ENCODE data around the gene INCENP. TPM values are rescaled to one million over a fixed set of nuclear protein-coding genes. Genes with fewer than 3 reads are reported as not detected.
"Not testable (repeated sequence)": the region's sequence is repeated elsewhere in the genome, so short reads cannot be mapped to it uniquely, and the experiment has no call there.

INCENP gene
- 52.9 and 102 TPM in 2 replicates for total RNA-seq (2014; rRNA removed; shearing (Covaris generic))

GRCh38 chr11:62123669-62124185, at the start of gene INCENP:
Gene INCENP, plus strand, starts transcription at chr11:62124011. Its CDS starts 4,151 bp downstream, at chr11:62128162.
- H3K4me3 ChIP-seq: peak within 1 kb of the TSS; percentile 73
- H3K27ac ChIP-seq: peak within 1 kb of the TSS; percentile 85
- H3K9me3 ChIP-seq (replicated peaks): no peaks in the 10 kb centered on the region; the same call in 1 of the 2 replicates
- peaks cover 42% of the 10 kb centered on the region for H3K36me3 ChIP-seq
- peak; percentile 99 to 100 for DNase-seq (ENCODE audit: low read depth in 1 of 2, low spot score in 2 of 2)
- H3K4me1 ChIP-seq (replicated peaks): peaks cover 18% of the 10 kb centered on the region
- H3K27me3 ChIP-seq (replicated peaks): no peaks in the 10 kb centered on the region

- no peak overlapping the region for H3K27ac ChIP-seq
- H3K4me3 ChIP-seq: no peak overlapping the region
- no peaks in the 10 kb centered on the region for H3K36me3 ChIP-seq
- no peaks in the 10 kb centered on the region for H3K27me3 ChIP-seq (replicated peaks)
- H3K4me1 ChIP-seq (replicated peaks): no peaks in the 10 kb centered on the region
- no peak for DNase-seq (ENCODE audit: low read depth in 1 of 2, low spot score in 2 of 2)
- H3K9me3 ChIP-seq (replicated peaks): no peaks in the 10 kb centered on the region
Observed at GRCh38 chr11:62075438-62075837, 48.4 kb upstream of the INCENP start.

GRCh38 chr11:62077132-62077531, 46.7 kb upstream of the INCENP start:
- H3K27me3 ChIP-seq (replicated peaks): no peaks in the 10 kb centered on the region
- H3K36me3 ChIP-seq: no peaks in the 10 kb centered on the region
- no peak overlapping the region for H3K27ac ChIP-seq
- H3K4me3 ChIP-seq: no peak overlapping the region
- no peak for DNase-seq (ENCODE audit: low read depth in 1 of 2, low spot score in 2 of 2)
- no peaks in the 10 kb centered on the region for H3K9me3 ChIP-seq (replicated peaks)
- H3K4me1 ChIP-seq (replicated peaks): no peaks in the 10 kb centered on the region

GRCh38 chr11:62081378-62082291, 42.2 kb upstream of the INCENP start:
- H3K36me3 ChIP-seq: no peaks in the 10 kb centered on the region
- no peak overlapping the region for H3K4me3 ChIP-seq
- no peaks in the 10 kb centered on the region for H3K9me3 ChIP-seq (replicated peaks)
- no peaks in the 10 kb centered on the region for H3K27me3 ChIP-seq (replicated peaks)
- no peaks in the 10 kb centered on the region for H3K4me1 ChIP-seq (replicated peaks)
- no peak overlapping the region for H3K27ac ChIP-seq
- DNase-seq (ENCODE audit: low read depth in 1 of 2, low spot score in 2 of 2): peak; percentile 62 to 78

GRCh38 chr11:62082292-62082657, 41.5 kb upstream of the INCENP start:
- Histone ChIP-seq H3K4me1 (replicated peaks) (no peaks in the 10 kb centered on the region), H3K4me3 (no peak overlapping the region), H3K9me3 (replicated peaks) (no peaks in the 10 kb centered on the region), H3K27me3 (replicated peaks) (no peaks in the 10 kb centered on the region), H3K36me3 (no peaks in the 10 kb centered on the region), H3K27ac (no peak overlapping the region)
- DNase-seq (ENCODE audit: low read depth in 1 of 2, low spot score in 2 of 2): no peak

- not testable (repeated sequence) for H3K4me3 ChIP-seq; H3K4me1 ChIP-seq (replicated peaks); H3K27ac ChIP-seq; H3K36me3 ChIP-seq; DNase-seq (ENCODE audit: low read depth in 1 of 2, low spot score in 2 of 2); H3K27me3 ChIP-seq (replicated peaks); H3K9me3 ChIP-seq (replicated peaks)
Observed at GRCh38 chr11:62084801-62085200, 39.0 kb upstream of the INCENP start.

- peaks cover 5% of the 10 kb centered on the region; the same call in 1 of the 2 replicates for H3K9me3 ChIP-seq (replicated peaks)
- DNase-seq (ENCODE audit: low read depth in 1 of 2, low spot score in 2 of 2): no peak
- no peak overlapping the region for H3K27ac ChIP-seq
- H3K4me3 ChIP-seq: no peak overlapping the region
- H3K36me3 ChIP-seq: no peaks in the 10 kb centered on the region
- no peaks in the 10 kb centered on the region for H3K4me1 ChIP-seq (replicated peaks)
- H3K27me3 ChIP-seq (replicated peaks): no peaks in the 10 kb centered on the region; the same call in 1 of the 2 replicates
Observed at GRCh38 chr11:62087694-62088093, 36.1 kb upstream of the INCENP start.

- H3K9me3 ChIP-seq (replicated peaks): peaks cover 5% of the 10 kb centered on the region; the same call in 1 of the 2 replicates
- DNase-seq (ENCODE audit: low read depth in 1 of 2, low spot score in 2 of 2): no peak
Observed at GRCh38 chr11:62088331-62088933, 35.4 kb upstream of the INCENP start.

GRCh38 chr11:62103141-62103540, 20.7 kb upstream of the INCENP start:
- Histone ChIP-seq H3K9me3 (replicated peaks) (0 out of 2 replicates have a peak, but pooled peaks cover 3% of the 10 kb centered on the region), H3K4me1 (replicated peaks) (peaks cover 29% of the 10 kb centered on the region), H3K4me3 (no peak overlapping the region), H3K36me3 (no peaks in the 10 kb centered on the region), H3K27me3 (replicated peaks) (no peaks in the 10 kb centered on the region), H3K27ac (no peak overlapping the region)
- DNase-seq (ENCODE audit: low read depth in 1 of 2, low spot score in 2 of 2): no peak

More at GRCh38 chr11:62088331-62088933, 35.4 kb upstream of the INCENP start:
- Histone ChIP-seq H3K27ac (no peak overlapping the region), H3K4me3 (no peak overlapping the region), H3K36me3 (no peaks in the 10 kb centered on the region), H3K4me1 (replicated peaks) (no peaks in the 10 kb centered on the region), H3K27me3 (replicated peaks) (no peaks in the 10 kb centered on the region; the same call in 1 of the 2 replicates)

- Histone ChIP-seq H3K4me3 (no peak overlapping the region), H3K36me3 (no peaks in the 10 kb centered on the region), H3K4me1 (replicated peaks) (peaks cover 37% of the 10 kb centered on the region), H3K27ac (no peak overlapping the region), H3K9me3 (replicated peaks) (0 out of 2 replicates have a peak, but pooled peaks cover 3% of the 10 kb centered on the region), H3K27me3 (replicated peaks) (no peaks in the 10 kb centered on the region)
- DNase-seq (ENCODE audit: low read depth in 1 of 2, low spot score in 2 of 2): no peak
Observed at GRCh38 chr11:62103986-62104385, 19.8 kb upstream of the INCENP start.

- H3K4me3 ChIP-seq: peak overlapping the region; percentile 0; the same call in 1 of the 2 replicates
- peaks cover 47% of the 10 kb centered on the region for H3K4me1 ChIP-seq (replicated peaks)
- 0 out of 2 replicates have a peak, but pooled peaks cover 3% of the 10 kb centered on the region for H3K9me3 ChIP-seq (replicated peaks)
- no peaks in the 10 kb centered on the region for H3K27me3 ChIP-seq (replicated peaks)
- DNase-seq (ENCODE audit: low read depth in 1 of 2, low spot score in 2 of 2): peak in 1 of 2 experiments; percentile 57
- H3K27ac ChIP-seq: peak overlapping the region; percentile 33
- no peaks in the 10 kb centered on the region for H3K36me3 ChIP-seq
Observed at GRCh38 chr11:62104816-62105653, 18.8 kb upstream of the INCENP start.

- DNase-seq (ENCODE audit: low read depth in 1 of 2, low spot score in 2 of 2): peak in 1 of 2 experiments; percentile 73
- Histone ChIP-seq H3K4me3 (peak overlapping the region; percentile 0; the same call in 1 of the 2 replicates), H3K4me1 (replicated peaks) (peaks cover 47% of the 10 kb centered on the region), H3K27ac (peak overlapping the region; percentile 33), H3K36me3 (no peaks in the 10 kb centered on the region), H3K9me3 (replicated peaks) (0 out of 2 replicates have a peak, but pooled peaks cover 3% of the 10 kb centered on the region), H3K27me3 (replicated peaks) (no peaks in the 10 kb centered on the region)
Observed at GRCh38 chr11:62105667-62106191, 18.1 kb upstream of the INCENP start.
